HG03175 (cell line): ENCODE measurements around the gene HACD3.
A peak's percentile ranks its signal among the peaks of the same experiment; 100 is the strongest.
"Not testable (repeated sequence)": the region's sequence is repeated elsewhere in the genome, so short reads cannot be mapped to it uniquely, and the experiment has no call there.

ENCODE experiments used
- ATAC-seq: cut with Tn5 transposase; IDR thresholded peaks from one replicate; pipeline ENCODE4 v1.9.1; 2021; ENCODE audit warnings: mild to moderate bottlenecking, moderate library complexity; ENCODE audit not compliant: unreplicated experiment

HACD3 gene

GRCh38 chr15:65598468-65598867 lies 68.2 kb downstream of the HACD3 start:
- ATAC-seq = no peak

- no peak for ATAC-seq
Observed at GRCh38 chr15:65599677-65600076, 69.4 kb downstream of the HACD3 start.

GRCh38 chr15:65603134-65603533 lies 72.9 kb downstream of the HACD3 start:
- no peak for ATAC-seq

GRCh38 chr15:65603559-65603958 lies 73.3 kb downstream of the HACD3 start:
- ATAC-seq = no peak

GRCh38 chr15:65610871-65611718 lies 80.8 kb downstream of the HACD3 start, which contains the start of gene INTS14:
INTS14 (minus strand) TSS chr15:65611131; CDS start chr15:65607380, 3,751 bp downstream.
- ATAC-seq = peak; percentile 94

- no peak for ATAC-seq
Observed at GRCh38 chr15:65611888-65612615, 81.8 kb downstream of the HACD3 start.

- ATAC-seq = no peak
Observed at GRCh38 chr15:65612616-65612946, 82.3 kb downstream of the HACD3 start.

- no peak for ATAC-seq
Observed at GRCh38 chr15:65612949-65613744, 82.9 kb downstream of the HACD3 start.

GRCh38 chr15:65615887-65616286 lies 85.6 kb downstream of the HACD3 start:
- not testable (repeated sequence) for ATAC-seq

- ATAC-seq = no peak
Observed at GRCh38 chr15:65618560-65619109, 88.4 kb downstream of the HACD3 start.

GRCh38 chr15:65619626-65620290 lies 89.5 kb downstream of the HACD3 start:
- no peak for ATAC-seq

GRCh38 chr15:65620833-65621232 lies 90.6 kb downstream of the HACD3 start:
- ATAC-seq = no peak

- no peak for ATAC-seq
Observed at GRCh38 chr15:65621638-65622037, 91.4 kb downstream of the HACD3 start, which contains the start of gene SLC24A1. SLC24A1 (plus strand) TSS chr15:65621938; CDS start chr15:65624081, 2,143 bp downstream.

GRCh38 chr15:65623103-65623502 lies 92.8 kb downstream of the HACD3 start:
- ATAC-seq = no peak

- no peak for ATAC-seq
Observed at GRCh38 chr15:65626856-65627255, 96.6 kb downstream of the HACD3 start.
